Measurements from ENCODE around the gene SNX2. TPM values are rescaled to one million over a fixed set of nuclear protein-coding genes. Genes with fewer than 3 reads are reported as not detected.
"Not testable (repeated sequence)": the region's sequence is repeated elsewhere in the genome, so short reads cannot be mapped to it uniquely, and the experiment has no call there.

The SNX2 gene
- total RNA-seq, 6 experiments from 2014 or later, result 26.7 to 42.0 (median 34.2) TPM

DNA sequence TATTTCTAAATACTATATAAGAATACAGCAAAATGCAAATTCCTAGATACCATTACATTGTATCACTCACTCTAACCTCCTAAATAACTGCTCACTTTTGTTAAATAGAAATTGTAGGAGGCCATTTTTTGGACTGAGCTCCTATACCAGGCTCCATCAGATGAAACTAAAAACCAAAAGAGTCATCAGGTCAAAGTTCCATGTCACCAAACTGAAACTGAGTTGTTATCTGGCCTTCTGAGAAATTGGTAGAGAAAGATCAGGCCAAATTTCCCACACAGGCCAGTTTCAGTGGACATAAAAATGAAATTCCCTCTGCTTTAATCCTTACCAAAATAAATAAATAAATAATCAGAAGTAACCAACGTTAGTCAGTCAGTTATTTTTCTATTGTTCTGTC is 13.8 kb upstream of the SNX2 start:
- no peak for DNase-seq
- no peak overlapping the region for H3K4me3 ChIP-seq
- ATAC-seq, result peak in 2 of 4 donors; percentile 38 to 92
- no peaks in the 10 kb centered on the region for H3K4me1 ChIP-seq
- no peaks in the 10 kb centered on the region for H3K9me3 ChIP-seq
- intact Hi-C loops (cut with DNase I), result no loop called here
- 33% methylated on average over 1 of the region's 1 CpG for WGBS (ENCODE audit: insufficient coverage, low coverage, low lambda C conversion rate, missing lambda C conversion rate)
- TF ChIP-seq, protein P1, sequence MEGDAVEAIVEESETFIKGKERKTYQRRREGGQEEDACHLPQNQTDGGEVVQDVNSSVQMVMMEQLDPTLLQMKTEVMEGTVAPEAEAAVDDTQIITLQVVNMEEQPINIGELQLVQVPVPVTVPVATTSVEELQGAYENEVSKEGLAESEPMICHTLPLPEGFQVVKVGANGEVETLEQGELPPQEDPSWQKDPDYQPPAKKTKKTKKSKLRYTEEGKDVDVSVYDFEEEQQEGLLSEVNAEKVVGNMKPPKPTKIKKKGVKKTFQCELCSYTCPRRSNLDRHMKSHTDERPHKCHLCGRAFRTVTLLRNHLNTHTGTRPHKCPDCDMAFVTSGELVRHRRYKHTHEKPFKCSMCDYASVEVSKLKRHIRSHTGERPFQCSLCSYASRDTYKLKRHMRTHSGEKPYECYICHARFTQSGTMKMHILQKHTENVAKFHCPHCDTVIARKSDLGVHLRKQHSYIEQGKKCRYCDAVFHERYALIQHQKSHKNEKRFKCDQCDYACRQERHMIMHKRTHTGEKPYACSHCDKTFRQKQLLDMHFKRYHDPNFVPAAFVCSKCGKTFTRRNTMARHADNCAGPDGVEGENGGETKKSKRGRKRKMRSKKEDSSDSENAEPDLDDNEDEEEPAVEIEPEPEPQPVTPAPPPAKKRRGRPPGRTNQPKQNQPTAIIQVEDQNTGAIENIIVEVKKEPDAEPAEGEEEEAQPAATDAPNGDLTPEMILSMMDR (IDR thresholded peaks at IDR 0.05), result no peak
- TF ChIP-seq POLR2A (IDR thresholded peaks at IDR 0.05), result no peak
- H3K27ac ChIP-seq, result no peak overlapping the region
- no peaks in the 10 kb centered on the region for H3K36me3 ChIP-seq
- H3K27me3 ChIP-seq, result no peaks in the 10 kb centered on the region

- intact Hi-C loops (cut with DNase I); DNase-seq; H3K27me3 ChIP-seq; H3K9me3 ChIP-seq; ATAC-seq; H3K4me1 ChIP-seq; H3K27ac ChIP-seq; H3K36me3 ChIP-seq; H3K4me3 ChIP-seq: not testable (repeated sequence)
- 80% methylated on average over 3 of the region's 5 CpGs for WGBS (ENCODE audit: insufficient coverage, low coverage, low lambda C conversion rate, missing lambda C conversion rate)
Measured at GRCh38 chr5:122761896-122762295, 13.0 kb upstream of the SNX2 start.

DNA sequence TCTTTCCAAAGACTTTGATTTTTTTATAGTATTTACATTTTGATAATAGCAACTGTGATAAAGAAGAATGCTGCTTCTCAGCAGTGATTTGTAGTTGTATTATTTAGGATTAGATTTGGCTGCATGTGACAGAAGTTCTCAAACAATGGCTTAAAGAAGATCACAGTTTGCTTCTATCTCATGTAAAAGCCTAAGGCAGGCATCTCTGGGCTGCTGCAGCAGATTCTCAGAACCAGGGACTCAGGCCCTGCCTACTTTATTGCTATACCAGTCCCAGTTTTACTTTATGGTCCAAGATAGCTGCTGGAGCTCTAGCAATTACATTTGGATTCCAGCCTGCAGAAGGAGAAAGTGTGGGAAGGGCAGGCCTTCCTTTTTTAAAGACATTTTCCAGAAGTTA is 8.8 kb upstream of the SNX2 start:
- Histone ChIP-seq H3K9me3 (no peaks in the 10 kb centered on the region), H3K27me3 (no peaks in the 10 kb centered on the region), H3K4me1 (no peaks in the 10 kb centered on the region), H3K4me3 (no peak overlapping the region), H3K27ac (no peak overlapping the region), H3K36me3 (no peaks in the 10 kb centered on the region)
- intact Hi-C loops (cut with DNase I), result no loop called here
- DNase-seq, result no peak
- no peak for TF ChIP-seq POLR2A (IDR thresholded peaks at IDR 0.05)
- TF ChIP-seq, protein P1 (IDR thresholded peaks at IDR 0.05), result no peak
- no peak for ATAC-seq

GRCh38 chr5:122770477-122770876 is 4.4 kb upstream of the SNX2 start:
- H3K27ac ChIP-seq, result no peak overlapping the region
- intact Hi-C loops (cut with DNase I), result loop anchor here in 1 of 2 donors (10.0 kb wide), 1 partner anchor 74 kb away; the partner anchor contains the start of gene SNX24
- no peaks in the 10 kb centered on the region for H3K4me1 ChIP-seq
- TF ChIP-seq, protein P1 (IDR thresholded peaks at IDR 0.05), result no peak
- no peak for TF ChIP-seq POLR2A (IDR thresholded peaks at IDR 0.05)
- no peak overlapping the region for H3K4me3 ChIP-seq
- DNase-seq, result no peak
- WGBS (ENCODE audit: insufficient coverage, low coverage, low lambda C conversion rate, missing lambda C conversion rate), result 58% methylated on average over 3 of the region's 3 CpGs
- ATAC-seq, result no peak
- H3K9me3 ChIP-seq, result no peaks in the 10 kb centered on the region
- H3K36me3 ChIP-seq, result no peaks in the 10 kb centered on the region
- no peaks in the 10 kb centered on the region for H3K27me3 ChIP-seq

- no peak overlapping the region for H3K27ac ChIP-seq
- TF ChIP-seq, protein P1 (IDR thresholded peaks at IDR 0.05), result no peak
- no peak for TF ChIP-seq POLR2A (IDR thresholded peaks at IDR 0.05)
- H3K4me1 ChIP-seq, result peaks cover 0 to 16% (median 0%) of the 10 kb centered on the region in 4 donors
- H3K9me3 ChIP-seq, result no peaks in the 10 kb centered on the region
- intact Hi-C loops (cut with DNase I), result loop anchor here in 1 of 2 donors (10.0 kb wide), 1 partner anchor 72 kb away; the partner anchor contains the start of gene SNX24
- no peaks in the 10 kb centered on the region for H3K36me3 ChIP-seq
- WGBS (ENCODE audit: insufficient coverage, low coverage, low lambda C conversion rate, missing lambda C conversion rate), result 50% methylated on average over 1 of the region's 1 CpG
- H3K27me3 ChIP-seq, result no peaks in the 10 kb centered on the region
- H3K4me3 ChIP-seq, result no peak overlapping the region
- DNase-seq (no peak), ATAC-seq (no peak)
Measured at GRCh38 chr5:122772446-122772845, 2.4 kb upstream of the SNX2 start.
